Activated CD8-positive, alpha-beta memory T cell treated with anti-CD3 and anti-CD28 coated beads, Interleukin-2, amount 50 U/mL, for 1 hour (primary cell): Measurements from ENCODE around the gene NHLRC4.
"Not testable (repeated sequence)": the region's sequence is repeated elsewhere in the genome, so short reads cannot be mapped to it uniquely, and the experiment has no call there.

Experiments
- DNase-seq: peaks from one replicate; pipeline ENCODE4 v3.0.0-alpha.2; 2020; ENCODE audit errors: extremely low read depth

NHLRC4 gene

GRCh38 chr16:597655-598054 is 30.9 kb downstream of the NHLRC4 start:
- DNase-seq: not testable (repeated sequence)

DNA sequence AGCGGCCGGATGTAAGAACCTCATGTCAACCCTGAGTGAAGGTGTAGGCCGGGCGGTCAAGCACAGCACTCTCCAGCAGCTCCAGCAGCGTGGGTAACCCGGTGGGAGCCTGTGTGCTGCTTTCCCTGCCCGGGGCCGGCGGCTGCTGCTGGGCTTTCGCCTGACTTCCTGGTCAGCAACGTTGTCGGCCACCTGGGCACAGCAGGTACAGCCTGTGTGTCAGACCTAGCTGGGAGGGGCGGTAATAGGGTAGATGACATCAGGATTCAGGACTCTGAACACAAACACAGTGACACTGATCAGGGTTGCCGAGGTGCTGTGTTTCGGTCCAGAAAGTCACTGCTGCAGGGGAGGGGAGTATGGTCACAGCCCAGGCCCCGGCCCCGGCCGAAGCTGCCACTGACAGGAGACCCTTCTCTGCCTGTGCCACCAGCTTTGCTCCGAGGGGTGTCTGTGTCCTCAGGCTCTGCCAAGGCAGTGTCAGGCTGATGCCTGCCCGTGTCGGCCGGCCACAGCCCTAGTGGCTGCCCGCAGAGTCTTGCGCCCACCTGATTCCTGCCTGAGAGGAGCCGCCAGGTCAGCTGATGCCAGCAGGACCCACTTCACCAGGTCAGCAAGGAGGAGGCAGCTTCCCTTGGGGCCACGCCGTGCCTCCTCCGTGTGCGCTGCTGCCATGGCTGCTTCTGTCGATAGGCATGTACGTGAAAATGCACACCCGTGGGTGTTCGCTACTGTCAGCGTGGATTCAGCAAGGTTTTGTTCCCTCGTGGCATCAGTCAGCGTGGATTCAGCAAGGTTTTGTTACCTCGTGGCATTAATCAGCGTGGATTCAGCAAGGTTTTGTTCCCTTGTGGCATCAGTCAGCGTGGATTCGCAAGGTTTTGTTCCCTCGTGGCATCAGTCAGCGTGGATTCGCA is 32.3 kb downstream of the NHLRC4 start:
- no peak for DNase-seq

DNA sequence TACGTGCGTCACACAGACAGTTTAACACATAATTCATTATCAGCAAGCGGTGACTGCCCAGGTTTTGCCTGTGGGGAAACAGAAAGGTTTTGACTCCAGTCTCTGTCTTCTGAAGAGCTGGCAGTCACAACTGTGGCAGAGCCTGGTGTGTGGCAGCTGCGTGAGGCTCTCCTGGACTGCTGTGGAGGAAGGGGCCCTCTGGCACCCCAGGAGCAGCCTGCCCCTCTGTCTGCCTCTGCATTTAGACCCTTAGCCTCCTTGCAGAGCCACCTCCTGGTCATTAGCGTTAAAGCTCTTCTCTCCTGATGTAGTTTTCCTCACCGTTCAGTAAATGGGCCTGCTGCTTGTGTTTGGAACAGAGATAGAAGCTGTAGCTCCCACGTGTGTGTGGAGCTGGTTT is 34.0 kb downstream of the NHLRC4 start:
- no peak for DNase-seq

DNA sequence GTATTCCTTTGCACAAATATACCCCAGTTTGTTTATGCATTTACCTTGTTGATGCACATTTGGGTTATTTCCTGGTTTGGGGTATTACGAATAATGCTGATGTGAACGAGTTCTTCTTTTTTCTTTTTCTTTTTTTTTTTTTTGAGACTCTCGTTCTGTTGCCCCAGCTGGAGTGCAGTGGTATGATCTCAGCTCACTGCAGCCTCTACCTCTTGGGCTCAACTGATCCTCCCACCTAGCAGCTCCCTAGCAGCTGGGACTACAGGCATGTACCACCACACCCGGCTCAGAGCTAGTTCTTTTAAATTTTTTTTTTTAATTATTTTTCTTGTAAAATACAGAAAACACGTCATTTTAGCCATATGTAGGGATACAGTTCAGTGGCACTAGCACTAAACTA is 37.1 kb downstream of the NHLRC4 start:
- no peak for DNase-seq

GRCh38 chr16:606656-607307 is 40.0 kb downstream of the NHLRC4 start:
- DNase-seq: no peak

DNA sequence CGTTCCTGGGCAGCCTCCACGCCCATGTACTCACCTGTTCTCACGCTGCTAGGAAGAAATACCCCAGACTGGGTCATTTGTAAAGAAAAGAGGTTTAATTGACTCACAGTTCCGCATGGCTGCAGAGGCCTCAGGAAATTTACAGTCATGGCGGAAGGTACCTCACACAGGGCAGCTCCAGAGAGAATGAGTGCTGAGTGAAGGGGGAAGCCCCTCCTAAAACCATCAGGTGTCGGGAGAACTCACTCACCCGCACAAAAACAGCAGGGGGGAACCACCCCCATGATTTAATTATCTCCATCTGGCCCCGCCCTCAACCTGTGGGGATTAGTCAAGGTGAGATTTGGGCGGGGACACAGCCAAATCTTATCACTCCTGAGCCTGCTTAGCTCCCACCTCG is 41.2 kb downstream of the NHLRC4 start:
- no peak for DNase-seq

DNA sequence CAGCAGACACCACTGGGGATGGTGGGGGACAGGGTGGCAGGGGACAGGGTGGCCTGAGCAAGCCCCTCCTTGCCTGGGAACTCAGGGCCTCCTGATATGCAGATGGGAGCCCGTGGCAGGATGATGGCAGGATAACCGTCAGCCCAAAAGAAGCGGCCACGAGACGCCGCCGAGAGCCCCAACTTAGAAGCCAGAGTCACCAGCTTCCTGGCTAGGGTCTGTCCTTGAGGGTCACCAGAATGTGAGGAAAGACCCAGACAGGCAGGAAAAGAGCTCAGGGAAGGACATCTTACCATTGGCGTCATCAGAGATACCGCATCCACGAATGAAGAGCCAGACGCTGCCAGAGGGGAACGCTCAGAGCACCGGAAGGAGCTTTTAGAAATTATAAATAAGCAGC is 42.5 kb downstream of the NHLRC4 start:
- no peak for DNase-seq

DNA sequence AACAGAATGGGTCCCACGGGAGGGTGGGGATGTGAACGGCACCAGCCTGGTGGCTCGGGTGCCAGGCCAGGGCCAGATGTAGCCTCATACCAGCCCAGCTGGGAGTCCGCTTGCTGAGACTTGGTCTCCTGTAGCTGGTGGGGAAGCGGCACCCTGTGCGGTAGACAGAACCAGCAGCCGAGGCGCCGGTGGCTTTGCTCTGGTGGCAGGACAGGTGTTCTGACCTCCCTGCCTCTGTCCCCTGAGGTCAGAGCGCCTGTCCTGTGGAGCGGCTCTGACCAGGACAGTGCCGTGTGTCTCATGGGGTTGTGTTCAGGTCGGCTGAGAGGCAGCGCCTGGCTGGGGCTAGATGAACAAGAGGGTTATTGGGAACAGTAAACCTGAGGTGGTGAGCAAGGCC is 43.2 kb downstream of the NHLRC4 start:
- no peak for DNase-seq

DNA sequence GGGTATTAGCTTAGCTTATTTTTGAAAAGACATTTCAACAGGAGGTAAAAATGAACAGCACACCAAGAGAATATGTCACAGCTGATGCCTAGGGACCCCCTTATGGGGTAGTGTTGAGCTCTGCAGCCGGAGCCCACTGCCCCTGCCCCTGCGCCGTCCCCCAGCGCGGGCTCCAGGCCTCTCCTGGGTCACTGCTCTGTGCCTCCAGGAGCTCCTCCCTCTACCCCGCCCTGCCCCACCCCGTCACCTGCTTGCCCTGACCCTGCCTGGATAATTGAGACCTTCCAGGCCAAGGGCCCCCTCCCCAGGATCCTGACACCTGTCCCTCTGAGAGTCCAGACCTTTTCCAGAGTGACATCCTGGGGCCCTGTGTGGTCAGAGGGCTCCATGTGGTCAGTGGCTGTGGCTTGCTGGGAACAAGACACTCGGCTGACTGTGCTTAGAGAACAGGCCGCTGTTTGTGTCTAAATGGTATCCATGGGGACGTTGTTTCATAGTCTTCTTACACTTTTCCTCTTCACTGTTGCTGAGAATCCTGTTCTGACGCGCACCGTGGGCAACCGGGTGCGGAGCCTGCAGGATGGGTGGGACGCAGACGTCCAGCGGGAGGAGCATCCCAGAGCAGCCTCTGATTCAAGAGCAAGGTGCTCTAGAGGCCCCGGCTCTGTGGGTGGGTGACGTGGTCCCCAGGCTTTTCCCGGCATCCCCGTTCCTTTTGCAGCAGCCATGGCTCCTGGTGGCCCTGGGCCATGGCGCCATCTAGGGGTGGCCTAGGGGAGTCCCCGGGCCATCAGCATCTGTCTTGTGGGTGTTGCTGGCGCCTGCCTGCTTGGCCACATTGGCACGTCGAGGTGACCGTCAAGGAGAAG is 43.9 kb downstream of the NHLRC4 start:
- DNase-seq: no peak

GRCh38 chr16:615122-615521 is 48.3 kb downstream of the NHLRC4 start:
- no peak for DNase-seq

GRCh38 chr16:616733-617586 is 50.2 kb downstream of the NHLRC4 start:
- DNase-seq: no peak

- no peak for DNase-seq
Observed at GRCh38 chr16:617855-618254, 51.0 kb downstream of the NHLRC4 start.
